ENCODE measurements around the gene AIFM3. TPM values are rescaled to one million over a fixed set of nuclear protein-coding genes. Genes with fewer than 3 reads are reported as not detected.

Gene AIFM3
- total RNA-seq, 1 donor from 2014 or later, result not detected

- no peak for DNase-seq (ENCODE audit: low read depth in 2 of 2)
Observed at GRCh38 chr22:21025763-21026755, 59.0 kb downstream of the AIFM3 start.

GRCh38 chr22:21026783-21027692 lies 60.0 kb downstream of the AIFM3 start:
- DNase-seq (ENCODE audit: low read depth in 2 of 2), result no peak

- DNase-seq (ENCODE audit: low read depth in 2 of 2), result no peak
Observed at GRCh38 chr22:21028277-21029251, 61.5 kb downstream of the AIFM3 start.

GRCh38 chr22:21029486-21030025 lies 62.5 kb downstream of the AIFM3 start:
- DNase-seq (ENCODE audit: low read depth in 2 of 2), result no peak

- DNase-seq (ENCODE audit: low read depth in 2 of 2), result no peak
Observed at GRCh38 chr22:21030032-21030431, 63.0 kb downstream of the AIFM3 start.

Other genes starting within 250 kb of the AIFM3 start
- under 0.01 TPM in 2 replicates for gene SERPIND1, start 193.1 kb upstream of the AIFM3 start, total RNA-seq
- gene PI4KA, start 108.4 kb upstream of the AIFM3 start, total RNA-seq, result 17.2 and 22.2 TPM in 2 replicates
- 5.2 and 6.9 TPM in 2 replicates for gene SNAP29, start 108.2 kb upstream of the AIFM3 start, total RNA-seq
- gene CRKL, start 49.8 kb upstream of the AIFM3 start, total RNA-seq, result 24.0 and 34.3 TPM in 2 replicates
- gene LZTR1, start 15.0 kb downstream of the AIFM3 start, total RNA-seq, result 34.4 and 52.6 TPM in 2 replicates
- gene THAP7, start 34.9 kb downstream of the AIFM3 start, total RNA-seq, result 9.2 and 14.9 TPM in 2 replicates
- not detected in 2 replicates for gene P2RX6, start 47.9 kb downstream of the AIFM3 start, total RNA-seq
- gene SLC7A4, start 65.3 kb downstream of the AIFM3 start, total RNA-seq, result not detected in 2 replicates
- not detected in 2 replicates for gene LRRC74B, start 78.7 kb downstream of the AIFM3 start, total RNA-seq